Measurements from ENCODE around the gene ACSS3.

ACSS3 gene

GRCh38 chr12:81303935-81304334, 226.1 kb downstream of the ACSS3 start:
- no peak for DNase-seq
